HepG2 (cell line): Measurements from ENCODE around the gene SELENOH. TPM values are rescaled to one million over a fixed set of nuclear protein-coding genes. Genes with fewer than 3 reads are reported as not detected.

Experiments used
- ASH2L ChIP-seq: fragments of 300-600, 200-600 bp; sonication (generic); IDR thresholded peaks from 2 replicates; pipeline ENCODE4 v1.7.0; 2017; ENCODE audit warnings: low read depth, mild to moderate bottlenecking, moderate library complexity, mixed read lengths, low read length; ENCODE audit not compliant: insufficient read length
- ELF4 ChIP-seq: sonication (generic); formaldehyde crosslinking; IDR thresholded peaks from 2 replicates; pipeline ENCODE4 v1.5.0; 2020; ENCODE audit warnings: missing genetic modification reagents, mild to moderate bottlenecking, moderate library complexity, borderline replicate concordance
- GPN1 ChIP-seq: sonication (generic); formaldehyde crosslinking; IDR thresholded peaks from 2 replicates; pipeline ENCODE4 v1.5.1; 2020; ENCODE audit warnings: missing genetic modification reagents, borderline replicate concordance
- MAZ ChIP-seq, 2 experiments: sonication (generic) in 1 of 2; formaldehyde crosslinking in 1 of 2; IDR thresholded peaks; 2 replicates each; pipeline versions ENCODE4 v1.5.0 to v1.6.1; 2012 to 2020; ENCODE audit warnings: low read depth in 2 of 2, mild to moderate bottlenecking in 2 of 2, borderline replicate concordance in 1 of 2, improper control_type of control experiment in 1 of 2, low read length in 1 of 2, missing genetic modification reagents in 1 of 2, moderate library complexity in 1 of 2
- MIXL1 ChIP-seq: IDR thresholded peaks from 2 replicates; pipeline ENCODE4 v1.6.1; 2016
- NFE2 ChIP-seq: sonication (generic); formaldehyde crosslinking; IDR thresholded peaks from 2 replicates; pipeline ENCODE4 v1.4.0; 2020; ENCODE audit warnings: missing genetic modification reagents
- NONO ChIP-seq, 2 experiments: fragments of 450-650 bp in 1 of 2; sonication (generic) in 1 of 2; formaldehyde crosslinking in 1 of 2; IDR thresholded peaks in 1 of 2; conservative IDR thresholded peaks in 1 of 2; 2 replicates each; pipeline versions ENCODE4 v1.6.1 to v1.8.0; 2017 to 2022; ENCODE audit warnings: mild to moderate bottlenecking in 1 of 2, missing genetic modification reagents in 1 of 2, moderate library complexity in 1 of 2
- NR2F6 ChIP-seq, 2 experiments: IDR thresholded peaks; 2 replicates each; pipeline ENCODE4 v1.6.1; 2016; ENCODE audit warnings: antibody characterized with exemption in 1 of 2, mild to moderate bottlenecking in 1 of 2
- PATZ1 ChIP-seq: sonication (generic); formaldehyde crosslinking; IDR thresholded peaks from 2 replicates; pipeline ENCODE4 v1.4.0; 2020; ENCODE audit warnings: missing genetic modification reagents
- RCOR2 ChIP-seq: IDR thresholded peaks from 2 replicates; pipeline ENCODE4 v1.6.1; 2016; ENCODE audit warnings: missing biosample characterization, missing genetic modification reagents
- SOX13 ChIP-seq, 3 experiments: fragments of 450-650 bp in 1 of 3; sonication (generic) in 1 of 3; formaldehyde crosslinking in 1 of 3; IDR thresholded peaks in 2 of 3; conservative IDR thresholded peaks in 1 of 3; 2 replicates each; pipeline versions ENCODE4 v1.5.0 to v1.6.1; 2016 to 2020; ENCODE audit warnings: antibody characterized with exemption in 1 of 3, mild to moderate bottlenecking in 1 of 3, missing compliant biosample characterization in 1 of 3, missing genetic modification reagents in 1 of 3, moderate library complexity in 1 of 3
- ZFP1 ChIP-seq: IDR thresholded peaks from 2 replicates; pipeline ENCODE4 v1.6.1; 2016
- ZKSCAN5 ChIP-seq: sonication (generic); formaldehyde crosslinking; IDR thresholded peaks from 2 replicates; pipeline ENCODE4 v1.5.1; 2020; ENCODE audit warnings: mild to moderate bottlenecking, missing genetic modification reagents
- ZNF331 ChIP-seq: sonication (generic); formaldehyde crosslinking; IDR thresholded peaks from 2 replicates; pipeline ENCODE4 v1.4.0; 2020; ENCODE audit warnings: missing genetic modification reagents
- ZNF609 ChIP-seq: sonication (generic); formaldehyde crosslinking; IDR thresholded peaks from 2 replicates; pipeline ENCODE4 v1.4.0; 2020; ENCODE audit warnings: mild to moderate bottlenecking, missing genetic modification reagents, borderline replicate concordance
- ZNF747 ChIP-seq: sonication (generic); formaldehyde crosslinking; IDR thresholded peaks from 2 replicates; pipeline ENCODE4 v1.8.1; 2023; ENCODE audit warnings: missing genetic modification reagents, mild to moderate bottlenecking, borderline replicate concordance
- polyA plus RNA-seq, 8 experiments: library from polyadenylated mRNA; depleted of rRNA in 3 of 8; stranded (reverse) in 7 of 8; unstranded in 1 of 8; fragments of >200 nt; fragmentation: Illumina TruSeq in 4 of 8; extraction: Trizol in 4 of 8; gene quantifications; 2 replicates each; pipeline versions ENCODE4 v1.2.1 to v1.2.3, GENCODE V29; 2011 to 2016; ENCODE audit warnings: low read depth in 4 of 8, missing spikeins in 1 of 8, mixed read lengths in 1 of 8; ENCODE audit not compliant: insufficient read depth in 1 of 8
- total RNA-seq, 5 experiments: library from RNA; depleted of rRNA; stranded (reverse); fragments of >200 nt; fragmentation: Illumina TruSeq; extraction: Trizol; gene quantifications; 2 replicates each; pipeline ENCODE4 v1.2.3, GENCODE V29; 2016; ENCODE audit warnings: low read depth in 1 of 5

The SELENOH gene
- total and polyA plus RNA-seq, 2 of the 13 experiments (the other 11 are each of a cell fraction or from before 2014, with no cell fraction given) = 27.2 to 77.4 TPM

GRCh38 chr11:57778318-57779037 lies 37.2 kb downstream of the SELENOH start (continued):
- TF ChIP-seq NONO (IDR thresholded peaks at IDR 0.05) (no peak), NONO (CRISPR knock-in tag; conservative IDR thresholded peaks at IDR 0.05) (peak; percentile 79), ASH2L (peak; percentile 99), NR2F6 (IDR thresholded peaks at IDR 0.05) (peak; percentile 48; the same call in 1 of the 2 replicates), NR2F6 (CRISPR knock-in tag; IDR thresholded peaks at IDR 0.05) (peak; percentile 70; the same call in 1 of the 2 replicates), MAZ (IDR thresholded peaks at IDR 0.05; ENCODE audit: borderline replicate concordance, low read depth, low read length) (peak; percentile 19; the same call in 1 of the 2 replicates), MAZ (CRISPR knock-in tag; IDR thresholded peaks at IDR 0.05; ENCODE audit: low read depth) (peak; percentile 32; the same call in 1 of the 2 replicates), RCOR2 (peak; percentile 73), ZNF331 (CRISPR knock-in tag) (peak; percentile 46), SOX13 (IDR thresholded peaks at IDR 0.05) (peak; percentile 72), SOX13 (CRISPR knock-in tag; conservative IDR thresholded peaks at IDR 0.05 in 1 of 2, IDR thresholded peaks at IDR 0.05 in 1 of 2) (peak in 1 of 2 experiments; percentile 97; a peak in 2 of 4 replicates), ZFP1 (CRISPR knock-in tag) (peak; percentile 66), NFE2 (CRISPR knock-in tag) (no peak), ZNF609 (CRISPR knock-in tag) (peak; percentile 66; the same call in 1 of the 2 replicates), GPN1 (CRISPR knock-in tag) (no peak), PATZ1 (CRISPR knock-in tag) (peak; percentile 92), ZKSCAN5 (CRISPR knock-in tag) (peak; percentile 83), MIXL1 (CRISPR knock-in tag) (peak; percentile 76; the same call in 1 of the 2 replicates), ZNF747 (CRISPR knock-in tag) (peak; percentile 80; the same call in 1 of the 2 replicates), ELF4 (CRISPR knock-in tag) (no peak; the same call in 1 of the 2 replicates)
